Urinary bladder (tissue), 2 donors: ENCODE data around the gene CPSF2. TPM values are rescaled to one million over a fixed set of nuclear protein-coding genes. Genes with fewer than 3 reads are reported as not detected.

Source experiments
- polyA plus RNA-seq: library from polyadenylated mRNA; stranded (reverse); fragments of 200-250 nt; gene quantifications from one replicate; pipeline ENCODE4 v1.2.3, GENCODE V29; 2013
- total RNA-seq: library from RNA; depleted of rRNA; stranded (reverse); fragments of >200 nt; gene quantifications from one replicate; pipeline ENCODE4 v1.2.3, GENCODE V29; 2014
- donor health status: healthy.

The CPSF2 gene
- total and polyA plus RNA-seq, 2 donors, result 15.5 to 35.2 TPM

Other genes starting within 250 kb of the CPSF2 start
- 71.3 TPM for gene FBLN5, start 174.3 kb upstream of the CPSF2 start, total RNA-seq
- 219 TPM for gene FBLN5, start 174.3 kb upstream of the CPSF2 start, polyA plus RNA-seq
- 103 TPM for gene TRIP11, start 81.9 kb upstream of the CPSF2 start, total RNA-seq
- 10.1 TPM for gene TRIP11, start 81.9 kb upstream of the CPSF2 start, polyA plus RNA-seq
- gene ATXN3, start 15.4 kb upstream of the CPSF2 start, total RNA-seq, result 68.0 TPM
- 14.9 TPM for gene ATXN3, start 15.4 kb upstream of the CPSF2 start, polyA plus RNA-seq
- gene NDUFB1, start 263 bp upstream of the CPSF2 start, total RNA-seq, result 188 TPM
- gene NDUFB1, start 263 bp upstream of the CPSF2 start, polyA plus RNA-seq, result 380 TPM
- gene SLC24A4, start 201.2 kb downstream of the CPSF2 start, total RNA-seq, result 0.85 TPM
- gene SLC24A4, start 201.2 kb downstream of the CPSF2 start, polyA plus RNA-seq, result 0.18 TPM